Stomach (tissue), 9 donors: Measurements from ENCODE around the gene RBM19. TPM values are rescaled to one million over a fixed set of nuclear protein-coding genes. Genes with fewer than 3 reads are reported as not detected.

ENCODE experiments used
- DNase-seq, 2 donors: peaks; one replicate each; pipeline versions ENCODE4 v3.0.0 to v3.0.0-alpha.2; 2013 to 2019
- H3K27ac ChIP-seq, 5 donors: fragments of 200-600 bp in 4 of 5; sonication (generic) in 4 of 5; one replicate each; pipeline ENCODE4 v1.5.1; 2013 to 2019; ENCODE audit warnings: mild to moderate bottlenecking in 1 of 5, moderate library complexity in 1 of 5
- H3K27me3 ChIP-seq, 3 donors: fragments of 200-600 bp; sonication (generic); one replicate each; pipeline ENCODE4 v1.5.1; 2017 to 2019; ENCODE audit warnings: mixed run types in 1 of 3
- H3K36me3 ChIP-seq, 4 donors: fragments of 200-600 bp; sonication (generic); 1 replicate in 3 of 4; 2 replicates in 1 of 4; pipeline ENCODE4 v1.5.1; 2016 to 2019
- H3K4me1 ChIP-seq, 4 donors: fragments of 200-600 bp; sonication (generic); one replicate each; pipeline ENCODE4 v1.5.1; 2016 to 2019
- H3K4me3 ChIP-seq, 4 donors: fragments of 200-600 bp; sonication (generic) in 3 of 4; one replicate each; pipeline ENCODE4 v1.5.1; 2016 to 2019; ENCODE audit warnings: mild to moderate bottlenecking in 1 of 4
- H3K9me3 ChIP-seq, 4 donors: fragments of 200-600 bp; sonication (generic); one replicate each; pipeline ENCODE4 v1.5.1; 2016 to 2019
- EP300 ChIP-seq: sonication (generic); formaldehyde crosslinking; IDR thresholded peaks from one replicate; pipeline ENCODE4 v1.6.1; 2017; ENCODE audit warnings: antibody characterized with exemption
- POLR2A ChIP-seq, 4 donors: fragments of 450-650 bp; IDR thresholded peaks; one replicate each; pipeline ENCODE4 v1.6.1; 2016; ENCODE audit warnings: antibody characterized with exemption in 4 of 4, control low read depth in 2 of 4, mild to moderate bottlenecking in 1 of 4, moderate library complexity in 1 of 4
- POLR2AphosphoS5 ChIP-seq, 3 donors: sonication (generic); formaldehyde crosslinking; IDR thresholded peaks; one replicate each; pipeline ENCODE4 v1.6.1; 2016; ENCODE audit warnings: antibody characterized with exemption in 3 of 3
- WGBS, 5 donors: extraction: QIAGEN DNeasy Blood & Tissue Kit in 3 of 5; methylation state at CpG; one replicate each; pipeline versions ENCODE4 v1.1.5 to v1.1.7; 2013 to 2018; 5-methylcytosine and 5-hydroxymethylcytosine counted together
- intact Hi-C: fragments of 100-400 bp; cut with DNase I; formaldehyde crosslinking; loops from one replicate; pipeline ENCODE4 v1.15.1; 2023; ENCODE audit warnings: low total_unique reads
- polyA plus RNA-seq, 3 donors: library from polyadenylated mRNA; stranded (reverse); fragments of 200-250 nt; gene quantifications; one replicate each; pipeline ENCODE4 v1.2.3, GENCODE V29; 2013
- total RNA-seq, 5 donors: library from RNA; depleted of rRNA; stranded (reverse); fragments of >200 nt; gene quantifications; one replicate each; pipeline versions ENCODE4 v1.1.0 to v1.2.3, GENCODE V29; 2014 to 2016
- TF ChIP-seq, protein P1 (sequence below), 7 experiments: fragments of 450-650 bp in 4 of 7; fragments of 200-600 bp in 3 of 7; sonication (generic) in 3 of 7; IDR thresholded peaks; one replicate each; pipeline ENCODE4 v1.5.1; 2016 to 2019; ENCODE audit warnings: antibody characterized with exemption in 7 of 7, control low read depth in 2 of 7, mild to moderate bottlenecking in 1 of 7
- donor health status: healthy with polysubstance abuse.
- donor health status: Bipolar disorder and iron deficiency.
- donor health status: healthy.

Gene RBM19
- total and polyA plus RNA-seq, 8 donors, result 8.1 to 109 (median 27.3) TPM

DNA sequence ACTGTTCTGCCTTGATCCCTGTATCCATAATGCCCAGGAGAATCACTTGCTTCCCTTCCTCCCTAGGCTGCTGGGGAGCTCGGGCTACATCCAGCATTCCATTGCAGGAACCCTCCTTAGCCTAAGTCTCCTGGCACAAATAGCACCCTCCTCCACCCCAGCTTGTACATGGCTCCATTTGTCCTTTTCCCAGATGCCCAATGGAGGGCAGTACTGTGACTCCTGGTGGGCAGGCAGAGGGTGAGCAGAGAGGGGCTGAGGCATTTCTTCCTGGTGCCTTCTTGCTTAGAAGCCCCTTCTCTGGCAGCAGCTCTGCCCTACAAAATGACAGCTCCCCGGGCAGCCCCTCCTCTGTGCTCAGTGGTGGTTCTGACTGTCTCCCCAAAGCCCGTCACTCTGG lies 86.5 kb downstream of the RBM19 start:
- Histone ChIP-seq H3K9me3 (no peaks in the 10 kb centered on the region), H3K27ac (no peak overlapping the region), H3K36me3 (peaks cover 0 to 62% (median 42%) of the 10 kb centered on the region in 4 donors), H3K27me3 (no peaks in the 10 kb centered on the region), H3K4me3 (no peak overlapping the region), H3K4me1 (no peaks in the 10 kb centered on the region)
- TF ChIP-seq, protein P1, sequence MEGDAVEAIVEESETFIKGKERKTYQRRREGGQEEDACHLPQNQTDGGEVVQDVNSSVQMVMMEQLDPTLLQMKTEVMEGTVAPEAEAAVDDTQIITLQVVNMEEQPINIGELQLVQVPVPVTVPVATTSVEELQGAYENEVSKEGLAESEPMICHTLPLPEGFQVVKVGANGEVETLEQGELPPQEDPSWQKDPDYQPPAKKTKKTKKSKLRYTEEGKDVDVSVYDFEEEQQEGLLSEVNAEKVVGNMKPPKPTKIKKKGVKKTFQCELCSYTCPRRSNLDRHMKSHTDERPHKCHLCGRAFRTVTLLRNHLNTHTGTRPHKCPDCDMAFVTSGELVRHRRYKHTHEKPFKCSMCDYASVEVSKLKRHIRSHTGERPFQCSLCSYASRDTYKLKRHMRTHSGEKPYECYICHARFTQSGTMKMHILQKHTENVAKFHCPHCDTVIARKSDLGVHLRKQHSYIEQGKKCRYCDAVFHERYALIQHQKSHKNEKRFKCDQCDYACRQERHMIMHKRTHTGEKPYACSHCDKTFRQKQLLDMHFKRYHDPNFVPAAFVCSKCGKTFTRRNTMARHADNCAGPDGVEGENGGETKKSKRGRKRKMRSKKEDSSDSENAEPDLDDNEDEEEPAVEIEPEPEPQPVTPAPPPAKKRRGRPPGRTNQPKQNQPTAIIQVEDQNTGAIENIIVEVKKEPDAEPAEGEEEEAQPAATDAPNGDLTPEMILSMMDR (IDR thresholded peaks at IDR 0.05), result no peak
- TF ChIP-seq POLR2AphosphoS5 (IDR thresholded peaks at IDR 0.05), result no peak
- TF ChIP-seq EP300, result no peak
- no peak for TF ChIP-seq POLR2A (IDR thresholded peaks at IDR 0.05)
- WGBS, 5 donors, result 92 to 98% (median 96%) methylated on average over 3 of the region's 3 CpGs
- intact Hi-C loops, result no loop called here
- DNase-seq, result no peak

DNA sequence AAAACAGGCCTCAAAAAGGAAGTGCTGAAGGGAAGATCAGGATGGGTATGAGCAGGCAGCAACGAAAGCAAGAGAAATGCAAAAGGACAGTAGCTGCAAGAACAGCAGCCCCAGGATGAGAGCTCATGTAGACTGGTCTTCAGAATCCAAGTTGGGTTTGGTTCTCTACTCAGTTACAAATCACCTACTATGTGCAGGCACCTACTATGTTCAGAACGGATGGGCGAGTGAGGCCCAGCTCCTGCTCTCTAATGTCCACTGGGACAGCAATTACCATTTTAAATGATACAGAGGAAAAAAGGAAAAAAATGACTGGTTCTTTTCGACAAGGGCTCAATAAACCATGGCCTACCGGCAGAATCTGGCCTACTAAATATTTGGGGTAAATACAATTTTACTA lies 88.5 kb downstream of the RBM19 start:
- no peak overlapping the region for H3K4me3 ChIP-seq
- no peaks in the 10 kb centered on the region for H3K27me3 ChIP-seq
- DNase-seq, result no peak
- WGBS, 5 donors, result 97 to 98% (median 97%) methylated on average over 5 of the region's 5 CpGs
- peaks cover 0 to 61% (median 46%) of the 10 kb centered on the region in 4 donors for H3K36me3 ChIP-seq
- TF ChIP-seq EP300 (no peak), POLR2AphosphoS5 (IDR thresholded peaks at IDR 0.05) (no peak), POLR2A (IDR thresholded peaks at IDR 0.05) (no peak)
- TF ChIP-seq, protein P1 (IDR thresholded peaks at IDR 0.05), result no peak
- no peak overlapping the region for H3K27ac ChIP-seq
- no peaks in the 10 kb centered on the region for H3K9me3 ChIP-seq
- intact Hi-C loops, result no loop called here
- H3K4me1 ChIP-seq, result no peaks in the 10 kb centered on the region

DNA sequence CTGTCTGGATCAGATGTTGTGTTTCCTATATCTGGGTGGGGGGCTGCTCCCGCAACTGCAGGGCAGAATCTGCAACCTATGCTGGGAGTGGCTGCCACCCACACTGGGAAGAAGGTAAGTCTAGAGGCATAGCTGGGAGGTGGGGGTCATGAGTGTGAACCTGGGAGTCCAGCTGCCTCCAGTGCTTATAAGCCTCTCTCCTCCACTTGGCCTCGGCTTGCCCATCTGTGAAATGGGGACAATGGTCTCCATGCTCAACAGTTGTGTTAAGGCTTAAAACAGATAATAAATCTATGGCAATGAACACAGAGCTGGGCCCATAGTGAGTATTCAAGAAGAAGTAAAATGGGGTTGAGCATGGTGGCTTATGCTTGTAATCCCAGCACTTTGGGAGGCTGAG lies 90.0 kb downstream of the RBM19 start:
- H3K9me3 ChIP-seq, result no peaks in the 10 kb centered on the region
- H3K27me3 ChIP-seq, result no peaks in the 10 kb centered on the region
- 87 to 100% (median 96%) methylated on average over 2 of the region's 2 CpGs for WGBS, 5 donors
- H3K4me3 ChIP-seq, result no peak overlapping the region
- H3K4me1 ChIP-seq, result no peaks in the 10 kb centered on the region
- no peak for DNase-seq
- intact Hi-C loops, result no loop called here
- TF ChIP-seq POLR2AphosphoS5 (IDR thresholded peaks at IDR 0.05) (no peak), POLR2A (IDR thresholded peaks at IDR 0.05) (no peak), EP300 (no peak)
- TF ChIP-seq, protein P1 (IDR thresholded peaks at IDR 0.05), result no peak
- H3K36me3 ChIP-seq, result peaks cover 0 to 55% (median 39%) of the 10 kb centered on the region in 4 donors
- H3K27ac ChIP-seq, result peak overlapping the region in 3 of 5 donors; percentile 25 to 58 (median 50)

DNA sequence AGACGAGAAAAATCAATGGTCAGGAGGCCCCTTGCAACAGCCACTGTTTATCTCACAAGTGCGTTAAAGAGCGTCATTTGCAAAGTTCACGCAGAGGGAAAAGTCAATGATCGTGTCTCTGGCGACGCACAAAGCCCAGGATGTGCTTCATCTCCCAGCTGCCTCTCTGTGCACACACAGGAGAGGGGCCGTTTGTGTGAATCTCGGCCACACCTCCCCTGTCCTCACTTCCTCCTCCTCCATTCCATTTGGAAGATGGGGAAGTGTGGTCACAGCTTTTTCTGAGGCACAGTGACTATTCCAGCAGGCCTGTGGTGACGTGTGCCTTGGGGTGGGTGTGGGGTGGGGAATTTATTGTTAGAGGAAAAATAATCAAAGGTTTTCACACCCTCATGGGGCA lies 90.4 kb downstream of the RBM19 start:
- 66 to 76% (median 69%) methylated on average over 10 of the region's 10 CpGs for WGBS, 5 donors
- no peaks in the 10 kb centered on the region for H3K4me1 ChIP-seq

More for the DNA sequence above, 90.4 kb downstream of the RBM19 start:
- Histone ChIP-seq H3K9me3 (no peaks in the 10 kb centered on the region), H3K27ac (peak overlapping the region; percentile 25 to 58 (median 41)), H3K4me3 (no peak overlapping the region), H3K36me3 (peaks cover 0 to 52% (median 37%) of the 10 kb centered on the region in 4 donors), H3K27me3 (no peaks in the 10 kb centered on the region)
- TF ChIP-seq POLR2AphosphoS5 (IDR thresholded peaks at IDR 0.05), result no peak
- no peak for TF ChIP-seq POLR2A (IDR thresholded peaks at IDR 0.05)
- TF ChIP-seq, protein P1 (IDR thresholded peaks at IDR 0.05), result no peak
- no peak for TF ChIP-seq EP300
- peak in 1 of 2 donors; percentile 36 for DNase-seq
- intact Hi-C loops, result no loop called here
